ENCODE measurements around the gene ADGRE1. TPM values are rescaled to one million over a fixed set of nuclear protein-coding genes. Genes with fewer than 3 reads are reported as not detected.

Gene ADGRE1
- total RNA-seq, 1 donor from 2014 or later = not detected

DNA sequence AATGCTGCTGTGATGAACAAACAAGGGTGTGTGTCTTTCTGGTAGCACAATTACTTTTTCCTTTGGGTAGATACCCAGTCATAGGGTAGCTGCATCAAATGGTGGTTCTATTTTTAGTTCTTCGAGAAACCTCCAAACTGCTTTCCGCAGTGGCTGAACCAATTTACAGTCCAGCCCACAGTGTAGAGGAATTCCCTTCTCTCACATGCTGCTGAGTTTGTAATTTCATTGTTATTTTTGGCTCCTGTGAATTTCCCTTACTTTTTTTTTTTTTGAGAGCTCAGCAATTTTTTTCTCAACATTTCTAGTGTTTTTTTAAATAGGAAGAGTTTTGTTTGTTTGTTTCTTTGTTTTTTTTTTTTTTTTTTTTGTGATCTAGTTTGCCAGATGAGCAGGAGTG is 37.5 kb upstream of the ADGRE1 start:
- no peak for FAIRE-seq
- no peaks in the 10 kb centered on the region for H3K36me3 ChIP-seq (ENCODE audit: control insufficient read depth, insufficient read depth, low read length)
- no peaks in the 10 kb centered on the region for H3K27me3 ChIP-seq (ENCODE audit: control insufficient read depth, insufficient read depth, low read length)
- TF ChIP-seq CTCF (IDR thresholded peaks at IDR 0.05; ENCODE audit: insufficient read depth, low read length, severe bottlenecking) = no peak
- H3K4me3 ChIP-seq (ENCODE audit: low read depth, low read length) = no peak overlapping the region
- no peak for DNase-seq (ENCODE audit: low read depth)

DNA sequence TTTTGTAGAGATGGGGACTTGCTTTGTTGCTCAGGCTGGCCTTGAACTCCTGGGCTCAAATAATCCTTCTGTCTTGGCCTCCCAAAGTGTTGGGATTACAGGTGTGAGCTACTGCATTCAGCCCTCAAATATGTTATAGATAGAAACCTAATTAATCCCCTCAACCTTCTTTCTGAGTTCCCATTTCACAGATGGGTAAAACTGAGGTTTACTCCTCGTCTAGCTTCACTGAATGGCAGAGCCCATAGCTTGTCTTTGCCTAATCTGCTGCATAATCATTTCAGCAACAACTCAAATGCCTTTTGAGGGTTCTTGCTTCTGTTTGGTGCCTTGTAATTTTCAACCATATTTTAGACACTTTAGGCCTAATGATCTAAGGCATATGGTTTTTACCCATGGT is 36.0 kb upstream of the ADGRE1 start:
- DNase-seq (ENCODE audit: low read depth) = no peak
- H3K4me3 ChIP-seq (ENCODE audit: low read depth, low read length) = no peak overlapping the region
- H3K36me3 ChIP-seq (ENCODE audit: control insufficient read depth, insufficient read depth, low read length) = no peaks in the 10 kb centered on the region
- H3K27me3 ChIP-seq (ENCODE audit: control insufficient read depth, insufficient read depth, low read length) = no peaks in the 10 kb centered on the region
- no peak for TF ChIP-seq CTCF (IDR thresholded peaks at IDR 0.05; ENCODE audit: insufficient read depth, low read length, severe bottlenecking)
- no peak for FAIRE-seq

- no peak for TF ChIP-seq CTCF (IDR thresholded peaks at IDR 0.05; ENCODE audit: insufficient read depth, low read length, severe bottlenecking)
- Histone ChIP-seq H3K27me3 (ENCODE audit: control insufficient read depth, insufficient read depth, low read length) (no peaks in the 10 kb centered on the region), H3K4me3 (ENCODE audit: low read depth, low read length) (no peak overlapping the region), H3K36me3 (ENCODE audit: control insufficient read depth, insufficient read depth, low read length) (no peaks in the 10 kb centered on the region)
- no peak for DNase-seq (ENCODE audit: low read depth)
- no peak for FAIRE-seq
Observed at GRCh38 chr19:6852001-6852400, 35.4 kb upstream of the ADGRE1 start.

DNA sequence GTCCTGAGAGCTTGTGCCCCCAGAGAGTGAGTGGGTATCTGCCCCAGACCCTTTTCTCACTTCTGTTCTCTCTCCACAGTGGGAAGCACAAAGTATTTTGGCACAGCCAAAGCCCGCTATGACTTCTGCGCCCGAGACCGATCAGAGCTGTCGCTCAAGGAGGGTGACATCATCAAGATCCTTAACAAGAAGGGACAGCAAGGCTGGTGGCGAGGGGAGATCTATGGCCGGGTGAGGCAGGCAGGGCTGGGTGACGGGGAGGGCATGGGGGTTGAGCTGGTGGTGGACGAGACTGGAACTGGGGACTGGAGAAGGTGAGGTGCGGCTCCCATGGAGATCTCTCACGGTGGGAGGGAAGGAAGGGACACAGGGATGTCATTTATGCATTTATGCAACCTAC is 33.5 kb upstream of the ADGRE1 start:
- H3K27me3 ChIP-seq (ENCODE audit: control insufficient read depth, insufficient read depth, low read length) = no peaks in the 10 kb centered on the region

GRCh38 chr19:6854758-6855157 is 32.6 kb upstream of the ADGRE1 start:
- Histone ChIP-seq H3K4me3 (ENCODE audit: low read depth, low read length) (no peak overlapping the region), H3K27me3 (ENCODE audit: control insufficient read depth, insufficient read depth, low read length) (no peaks in the 10 kb centered on the region), H3K36me3 (ENCODE audit: control insufficient read depth, insufficient read depth, low read length) (no peaks in the 10 kb centered on the region)
- no peak for FAIRE-seq
- TF ChIP-seq CTCF (IDR thresholded peaks at IDR 0.05; ENCODE audit: insufficient read depth, low read length, severe bottlenecking) = no peak
- no peak for DNase-seq (ENCODE audit: low read depth)

More for the DNA sequence above, 33.5 kb upstream of the ADGRE1 start:
- no peak for TF ChIP-seq CTCF (IDR thresholded peaks at IDR 0.05; ENCODE audit: insufficient read depth, low read length, severe bottlenecking)
- DNase-seq (ENCODE audit: low read depth) = no peak
- no peak overlapping the region for H3K4me3 ChIP-seq (ENCODE audit: low read depth, low read length)
- no peaks in the 10 kb centered on the region for H3K36me3 ChIP-seq (ENCODE audit: control insufficient read depth, insufficient read depth, low read length)
- no peak for FAIRE-seq

GRCh38 chr19:6856749-6857372 is 30.5 kb upstream of the ADGRE1 start:
- Histone ChIP-seq H3K36me3 (ENCODE audit: control insufficient read depth, insufficient read depth, low read length) (no peaks in the 10 kb centered on the region), H3K4me3 (ENCODE audit: low read depth, low read length) (no peak overlapping the region), H3K27me3 (ENCODE audit: control insufficient read depth, insufficient read depth, low read length) (no peaks in the 10 kb centered on the region)
- DNase-seq (ENCODE audit: low read depth) (no peak), FAIRE-seq (no peak)
- TF ChIP-seq CTCF (IDR thresholded peaks at IDR 0.05; ENCODE audit: insufficient read depth, low read length, severe bottlenecking) = no peak
